ENCODE data around the gene FADS1.

DNA sequence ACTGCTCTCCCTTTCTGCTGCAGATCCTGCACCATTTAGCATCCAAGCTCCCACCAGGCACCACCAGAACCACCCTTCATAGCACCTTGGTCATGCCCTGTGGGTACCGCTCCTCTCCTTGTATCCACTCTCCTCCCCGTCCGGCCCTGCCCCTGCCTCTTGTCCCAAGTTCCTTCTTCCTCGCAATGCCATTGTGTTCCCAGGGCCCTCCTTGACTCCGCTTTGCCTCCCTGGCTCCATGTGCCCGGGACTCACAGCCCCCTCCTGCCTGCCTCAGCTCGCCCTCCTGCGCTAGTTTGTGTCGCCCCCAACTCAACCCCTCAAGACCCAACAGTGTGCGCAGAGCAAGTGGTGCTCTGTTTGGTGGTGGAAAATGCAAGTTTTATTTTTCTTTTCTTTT is 22.1 kb upstream of the FADS1 start:
- TF ChIP-seq, protein P1, sequence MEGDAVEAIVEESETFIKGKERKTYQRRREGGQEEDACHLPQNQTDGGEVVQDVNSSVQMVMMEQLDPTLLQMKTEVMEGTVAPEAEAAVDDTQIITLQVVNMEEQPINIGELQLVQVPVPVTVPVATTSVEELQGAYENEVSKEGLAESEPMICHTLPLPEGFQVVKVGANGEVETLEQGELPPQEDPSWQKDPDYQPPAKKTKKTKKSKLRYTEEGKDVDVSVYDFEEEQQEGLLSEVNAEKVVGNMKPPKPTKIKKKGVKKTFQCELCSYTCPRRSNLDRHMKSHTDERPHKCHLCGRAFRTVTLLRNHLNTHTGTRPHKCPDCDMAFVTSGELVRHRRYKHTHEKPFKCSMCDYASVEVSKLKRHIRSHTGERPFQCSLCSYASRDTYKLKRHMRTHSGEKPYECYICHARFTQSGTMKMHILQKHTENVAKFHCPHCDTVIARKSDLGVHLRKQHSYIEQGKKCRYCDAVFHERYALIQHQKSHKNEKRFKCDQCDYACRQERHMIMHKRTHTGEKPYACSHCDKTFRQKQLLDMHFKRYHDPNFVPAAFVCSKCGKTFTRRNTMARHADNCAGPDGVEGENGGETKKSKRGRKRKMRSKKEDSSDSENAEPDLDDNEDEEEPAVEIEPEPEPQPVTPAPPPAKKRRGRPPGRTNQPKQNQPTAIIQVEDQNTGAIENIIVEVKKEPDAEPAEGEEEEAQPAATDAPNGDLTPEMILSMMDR (IDR thresholded peaks at IDR 0.05): no peak
- TF ChIP-seq POLR2A (IDR thresholded peaks at IDR 0.05): no peak
